Measurements from ENCODE around the gene PRKCH.

DNA sequence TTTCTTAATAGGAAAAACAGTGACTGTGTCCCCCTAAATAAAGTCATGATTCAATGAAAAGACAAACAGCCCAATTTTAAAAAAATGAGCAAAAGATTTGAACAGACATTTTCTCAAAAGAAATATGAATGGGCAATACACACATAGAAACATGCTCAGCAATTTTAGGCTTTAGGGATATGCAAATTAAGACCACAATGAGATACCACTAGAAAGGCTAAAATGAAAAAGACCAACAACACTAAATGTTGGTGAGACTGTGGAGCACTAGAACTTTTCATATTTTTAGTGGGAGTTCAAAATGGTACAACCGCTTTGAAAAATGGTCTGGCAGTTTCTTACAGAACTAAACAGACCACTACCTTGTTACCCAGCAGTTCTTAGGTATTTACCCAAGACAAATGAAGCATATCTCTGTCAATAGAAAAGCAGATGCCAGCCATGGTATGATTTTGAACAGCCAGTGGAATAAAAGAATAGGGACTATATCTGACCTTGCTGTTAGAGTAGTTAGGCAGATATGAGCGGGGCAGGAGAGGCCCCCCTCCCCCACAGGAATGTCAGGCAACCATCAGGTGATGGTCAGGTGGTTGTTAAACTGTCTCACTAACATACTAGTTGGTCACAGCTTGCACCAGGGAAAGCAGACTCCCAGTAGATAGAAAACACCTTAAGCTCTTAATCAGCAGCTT lies 108.8 kb downstream of the PRKCH start:
- no peak for TF ChIP-seq CTCF (IDR thresholded peaks at IDR 0.05; ENCODE audit: insufficient read depth, low read length, poor library complexity, severe bottlenecking)
- no peak for TF ChIP-seq EZH2phosphoT487 (conservative IDR thresholded peaks at IDR 0.05; ENCODE audit: low read length)

All from SU-DHL-6 (cell line).